ENCODE measurements around the gene PDZK1IP1.

PDZK1IP1 gene

GRCh38 chr1:47233186-47233585, 43.4 kb upstream of the PDZK1IP1 start:
- no peak overlapping the region for H2BK5ac ChIP-seq (ENCODE audit: low read depth, low read length, poor library complexity)
- no peak overlapping the region for H3K27ac ChIP-seq (ENCODE audit: low read depth, low read length)
- no peak overlapping the region for H2AK5ac ChIP-seq (ENCODE audit: low read length)
- H3K4me1 ChIP-seq (ENCODE audit: control insufficient read depth in 1 of 2, insufficient read depth in 2 of 2, low read length in 2 of 2) = peaks cover 5 to 10% of the 10 kb centered on the region in 2 experiments
- no peak overlapping the region for H4K12ac ChIP-seq (ENCODE audit: low read depth, low read length)
- H3K36me3 ChIP-seq (ENCODE audit: control insufficient read depth in 1 of 2, insufficient read depth in 2 of 2, low read length in 2 of 2) = no peaks in the 10 kb centered on the region
- peaks cover 63% of the 10 kb centered on the region for H3K27me3 ChIP-seq (ENCODE audit: insufficient read depth, low read length)
- no peak overlapping the region for H3K23ac ChIP-seq (ENCODE audit: low read length)
- no peak overlapping the region for H2BK120ac ChIP-seq (ENCODE audit: insufficient read depth, low read length, poor library complexity)
- H3K9me3 ChIP-seq (ENCODE audit: insufficient read depth, low read depth, low read length) = peaks cover 7% of the 10 kb centered on the region
- H3K79me2 ChIP-seq (ENCODE audit: control insufficient read depth, insufficient read depth, low read length, poor library complexity) = no peaks in the 10 kb centered on the region
- H3K4me2 ChIP-seq (ENCODE audit: low read length) = no peak overlapping the region
- no peak overlapping the region for H2AFZ ChIP-seq (ENCODE audit: insufficient read depth, low read length, poor library complexity)
- H3K9ac ChIP-seq (ENCODE audit: low read length) = no peak overlapping the region
- WGBS (ENCODE audit: extremely low coverage, insufficient coverage, insufficient read length) = no CpG with 5 or more reads among the region's 6 CpGs
- H3K79me1 ChIP-seq (ENCODE audit: low read length) = no peaks in the 10 kb centered on the region
- no peak overlapping the region for H4K91ac ChIP-seq (ENCODE audit: low read depth, low read length)
- no peak overlapping the region for H3K14ac ChIP-seq (ENCODE audit: low read length)
- H3K18ac ChIP-seq (ENCODE audit: low read length) = no peak overlapping the region
- H3K4me3 ChIP-seq (ENCODE audit: low read depth, low read length) = no peak overlapping the region
- H2BK12ac ChIP-seq (ENCODE audit: low read length) = no peak overlapping the region
- H4K8ac ChIP-seq (ENCODE audit: low read depth, low read length) = no peak overlapping the region
- DNase-seq = no peak
- H3K4ac ChIP-seq (ENCODE audit: low read depth, low read length) = no peak overlapping the region

- Histone ChIP-seq H4K8ac (ENCODE audit: low read depth, low read length) (no peak within 1 kb of the TSS), H4K12ac (ENCODE audit: low read depth, low read length) (no peak within 1 kb of the TSS), H3K79me2 (ENCODE audit: control insufficient read depth, insufficient read depth, low read length, poor library complexity) (no peaks in the 10 kb centered on the region), H2AFZ (ENCODE audit: insufficient read depth, low read length, poor library complexity) (no peak within 1 kb of the TSS), H3K9me3 (ENCODE audit: insufficient read depth, low read depth, low read length) (peaks cover 7% of the 10 kb centered on the region), H2BK5ac (ENCODE audit: low read depth, low read length, poor library complexity) (no peak within 1 kb of the TSS), H2BK120ac (ENCODE audit: insufficient read depth, low read length, poor library complexity) (no peak within 1 kb of the TSS), H2BK12ac (ENCODE audit: low read length) (no peak within 1 kb of the TSS), H3K14ac (ENCODE audit: low read length) (no peak within 1 kb of the TSS), H3K18ac (ENCODE audit: low read length) (no peak within 1 kb of the TSS), H3K4me1 (ENCODE audit: control insufficient read depth in 1 of 2, insufficient read depth in 2 of 2, low read length in 2 of 2) (peaks cover 5 to 10% of the 10 kb centered on the region in 2 experiments), H2AK5ac (ENCODE audit: low read length) (no peak within 1 kb of the TSS), H3K4ac (ENCODE audit: low read depth, low read length) (no peak within 1 kb of the TSS), H3K79me1 (ENCODE audit: low read length) (no peaks in the 10 kb centered on the region), H3K36me3 (ENCODE audit: control insufficient read depth in 1 of 2, insufficient read depth in 2 of 2, low read length in 2 of 2) (no peaks in the 10 kb centered on the region), H3K4me2 (ENCODE audit: low read length) (peak within 1 kb of the TSS; percentile 46), H3K27me3 (ENCODE audit: insufficient read depth, low read length) (peaks cover 71% of the 10 kb centered on the region), H3K23ac (ENCODE audit: low read length) (no peak within 1 kb of the TSS), H3K9ac (ENCODE audit: low read length) (no peak within 1 kb of the TSS), H3K27ac (ENCODE audit: low read depth, low read length) (no peak within 1 kb of the TSS), H4K91ac (ENCODE audit: low read depth, low read length) (no peak within 1 kb of the TSS), H3K4me3 (ENCODE audit: low read depth, low read length) (peak within 1 kb of the TSS; percentile 16)
- peak; percentile 5 to 53 for DNase-seq
- no CpG with 5 or more reads among the region's 51 CpGs for WGBS (ENCODE audit: extremely low coverage, insufficient coverage, insufficient read length)
Measured at GRCh38 chr1:47232187-47232874, 42.5 kb upstream of the PDZK1IP1 start, which contains the start of gene TAL1. TAL1 (minus strand) TSS chr1:47232225; CDS start chr1:47225888, 6,337 bp downstream.

GRCh38 chr1:47231301-47232186, 41.7 kb upstream of the PDZK1IP1 start:
- Histone ChIP-seq H3K27ac (ENCODE audit: low read depth, low read length) (no peak overlapping the region), H3K36me3 (ENCODE audit: control insufficient read depth in 1 of 2, insufficient read depth in 2 of 2, low read length in 2 of 2) (no peaks in the 10 kb centered on the region), H3K9ac (ENCODE audit: low read length) (no peak overlapping the region), H3K79me1 (ENCODE audit: low read length) (no peaks in the 10 kb centered on the region), H2AFZ (ENCODE audit: insufficient read depth, low read length, poor library complexity) (no peak overlapping the region), H3K23ac (ENCODE audit: low read length) (no peak overlapping the region), H3K4me2 (ENCODE audit: low read length) (peak overlapping the region; percentile 30), H4K12ac (ENCODE audit: low read depth, low read length) (no peak overlapping the region), H3K18ac (ENCODE audit: low read length) (no peak overlapping the region), H4K91ac (ENCODE audit: low read depth, low read length) (no peak overlapping the region), H3K4me1 (ENCODE audit: control insufficient read depth in 1 of 2, insufficient read depth in 2 of 2, low read length in 2 of 2) (peaks cover 5 to 10% of the 10 kb centered on the region in 2 experiments), H2BK5ac (ENCODE audit: low read depth, low read length, poor library complexity) (no peak overlapping the region), H3K79me2 (ENCODE audit: control insufficient read depth, insufficient read depth, low read length, poor library complexity) (no peaks in the 10 kb centered on the region), H2BK120ac (ENCODE audit: insufficient read depth, low read length, poor library complexity) (no peak overlapping the region), H2AK5ac (ENCODE audit: low read length) (no peak overlapping the region), H2BK12ac (ENCODE audit: low read length) (no peak overlapping the region), H3K14ac (ENCODE audit: low read length) (no peak overlapping the region), H3K27me3 (ENCODE audit: insufficient read depth, low read length) (peaks cover 78% of the 10 kb centered on the region), H3K4me3 (ENCODE audit: low read depth, low read length) (peak overlapping the region; percentile 16), H3K9me3 (ENCODE audit: insufficient read depth, low read depth, low read length) (peaks cover 7% of the 10 kb centered on the region), H3K4ac (ENCODE audit: low read depth, low read length) (no peak overlapping the region), H4K8ac (ENCODE audit: low read depth, low read length) (no peak overlapping the region)
- peak in 1 of 2 donors; percentile 37 for DNase-seq
- no CpG with 5 or more reads among the region's 62 CpGs for WGBS (ENCODE audit: extremely low coverage, insufficient coverage, insufficient read length)

- H3K4me1 ChIP-seq (ENCODE audit: control insufficient read depth in 1 of 2, insufficient read depth in 2 of 2, low read length in 2 of 2) = peaks cover 5 to 10% of the 10 kb centered on the region in 2 experiments
Measured at GRCh38 chr1:47230692-47231300, 41.0 kb upstream of the PDZK1IP1 start.

More at GRCh38 chr1:47230692-47231300, 41.0 kb upstream of the PDZK1IP1 start:
- no peak overlapping the region for H4K8ac ChIP-seq (ENCODE audit: low read depth, low read length)
- no peak overlapping the region for H4K91ac ChIP-seq (ENCODE audit: low read depth, low read length)
- DNase-seq = no peak
- no peak overlapping the region for H3K18ac ChIP-seq (ENCODE audit: low read length)
- no peak overlapping the region for H4K12ac ChIP-seq (ENCODE audit: low read depth, low read length)
- H3K14ac ChIP-seq (ENCODE audit: low read length) = no peak overlapping the region
- H2BK12ac ChIP-seq (ENCODE audit: low read length) = no peak overlapping the region
- H2BK120ac ChIP-seq (ENCODE audit: insufficient read depth, low read length, poor library complexity) = no peak overlapping the region
- H3K9me3 ChIP-seq (ENCODE audit: insufficient read depth, low read depth, low read length) = peaks cover 7% of the 10 kb centered on the region
- no peak overlapping the region for H3K4me3 ChIP-seq (ENCODE audit: low read depth, low read length)
- no CpG with 5 or more reads among the region's 44 CpGs for WGBS (ENCODE audit: extremely low coverage, insufficient coverage, insufficient read length)
- H3K79me1 ChIP-seq (ENCODE audit: low read length) = no peaks in the 10 kb centered on the region
- H3K36me3 ChIP-seq (ENCODE audit: control insufficient read depth in 1 of 2, insufficient read depth in 2 of 2, low read length in 2 of 2) = no peaks in the 10 kb centered on the region
- no peak overlapping the region for H3K23ac ChIP-seq (ENCODE audit: low read length)
- peaks cover 86% of the 10 kb centered on the region for H3K27me3 ChIP-seq (ENCODE audit: insufficient read depth, low read length)
- H3K27ac ChIP-seq (ENCODE audit: low read depth, low read length) = no peak overlapping the region
- no peak overlapping the region for H2AFZ ChIP-seq (ENCODE audit: insufficient read depth, low read length, poor library complexity)
- H3K79me2 ChIP-seq (ENCODE audit: control insufficient read depth, insufficient read depth, low read length, poor library complexity) = no peaks in the 10 kb centered on the region
- H3K4me2 ChIP-seq (ENCODE audit: low read length) = no peak overlapping the region
- H2BK5ac ChIP-seq (ENCODE audit: low read depth, low read length, poor library complexity) = no peak overlapping the region
- no peak overlapping the region for H3K4ac ChIP-seq (ENCODE audit: low read depth, low read length)
- H2AK5ac ChIP-seq (ENCODE audit: low read length) = no peak overlapping the region
- H3K9ac ChIP-seq (ENCODE audit: low read length) = no peak overlapping the region

Data from trophoblast cell (in vitro differentiated cells and primary cell).